Midbrain (tissue), 1 donor: ENCODE results near the gene HLA-DQB1.

ENCODE experiments used
- DNase-seq: peaks from one replicate; lab custom pipeline; 2025; lab: John Stamatoyannopoulos, UW

HLA-DQB1 gene

DNA sequence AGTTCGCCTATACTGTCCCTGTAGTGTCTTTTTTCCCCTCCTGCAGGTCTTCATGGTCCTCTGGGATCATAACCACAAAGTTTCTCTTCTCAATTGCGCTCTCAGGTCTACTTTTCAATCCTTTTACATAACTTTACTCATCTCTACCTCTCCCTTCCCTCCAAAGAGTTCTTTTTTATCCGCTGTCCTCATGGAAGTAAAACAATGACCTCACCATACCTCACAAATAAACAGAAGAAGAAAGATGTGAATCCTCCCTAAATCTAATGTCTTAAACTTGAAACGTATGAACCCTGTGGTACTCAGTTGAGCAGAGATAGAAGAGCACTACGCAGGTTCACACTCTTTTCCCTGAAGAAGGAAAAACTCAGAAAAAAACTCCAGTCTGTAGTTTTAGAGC lies 41.3 kb downstream of the HLA-DQB1 start:
- DNase-seq: no peak

DNA sequence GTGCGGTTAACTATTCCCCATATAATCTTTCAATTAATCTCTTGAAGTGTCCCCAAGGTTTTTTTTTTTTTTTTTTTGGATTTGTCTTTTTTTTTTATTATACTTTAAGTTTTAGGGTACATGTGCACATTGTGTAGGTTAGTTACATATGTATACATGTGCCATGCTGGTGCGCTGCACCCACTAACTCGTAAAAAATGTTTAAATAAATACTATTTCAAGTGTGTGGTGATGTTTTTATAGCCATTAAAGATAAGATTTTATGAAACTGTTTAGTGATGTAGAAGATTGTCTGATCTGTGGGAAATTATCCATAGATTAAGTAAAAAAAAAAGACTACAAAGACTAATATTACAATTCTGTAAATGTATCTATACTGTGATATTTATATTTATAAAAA lies 41.9 kb downstream of the HLA-DQB1 start:
- no peak for DNase-seq

DNA sequence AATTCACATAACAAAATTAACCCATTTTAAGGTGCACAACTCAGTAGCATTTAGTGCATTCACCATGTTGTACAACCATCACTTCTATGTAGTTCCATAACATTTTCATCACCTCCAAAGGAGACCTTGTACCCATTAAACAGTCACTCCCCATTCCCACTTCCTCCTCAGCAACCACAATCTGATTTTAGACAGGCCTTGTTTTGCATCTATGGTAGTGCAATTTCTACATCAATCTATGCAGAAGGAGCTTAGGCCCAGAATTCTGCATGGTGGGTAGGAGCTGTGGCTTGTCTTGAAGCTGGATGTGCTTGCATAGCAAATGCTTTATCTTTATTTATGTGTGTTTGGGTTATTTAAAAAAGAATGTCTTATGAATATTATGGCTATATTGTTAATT lies 42.8 kb downstream of the HLA-DQB1 start:
- no peak for DNase-seq

DNA sequence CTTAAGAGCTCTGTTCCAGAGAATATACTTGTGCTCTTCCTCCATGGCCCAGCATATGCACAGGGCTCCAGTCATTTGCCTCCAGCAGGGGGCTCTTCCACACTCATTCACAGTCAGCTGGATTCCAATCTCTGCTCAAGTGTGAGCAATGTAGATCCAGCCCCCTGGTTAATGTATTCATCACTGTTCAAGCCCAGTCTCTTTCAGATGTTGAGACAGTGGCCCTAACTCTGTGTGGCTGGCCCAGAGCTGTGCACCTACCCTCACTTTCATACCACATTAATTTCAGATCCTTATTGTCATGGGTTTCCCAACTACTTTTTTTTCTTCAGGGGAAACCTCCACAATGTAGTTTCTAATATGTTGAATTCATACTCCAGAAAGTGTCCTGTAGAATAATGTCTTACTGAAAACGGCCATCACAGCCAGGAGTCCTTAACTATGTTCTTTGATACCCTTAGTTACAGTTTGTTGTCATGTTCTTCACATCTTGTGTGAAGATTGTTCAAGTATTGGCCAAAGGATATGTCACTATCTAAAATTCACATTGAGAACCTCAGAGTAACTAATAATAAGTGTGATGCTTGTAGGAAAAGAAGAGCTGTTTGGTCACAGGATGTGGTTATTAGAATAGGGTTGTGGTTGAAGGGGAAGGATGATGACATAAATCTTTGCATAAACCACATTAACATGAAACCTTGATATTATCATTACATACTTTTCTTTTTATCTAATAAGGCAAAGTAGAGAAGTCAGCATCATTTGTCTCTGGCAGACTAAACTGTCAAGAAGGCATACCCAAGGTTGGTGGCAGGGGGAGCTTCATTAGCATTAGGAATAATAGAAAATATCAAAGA lies 43.7 kb downstream of the HLA-DQB1 start:
- peak; percentile 20 for DNase-seq

DNA sequence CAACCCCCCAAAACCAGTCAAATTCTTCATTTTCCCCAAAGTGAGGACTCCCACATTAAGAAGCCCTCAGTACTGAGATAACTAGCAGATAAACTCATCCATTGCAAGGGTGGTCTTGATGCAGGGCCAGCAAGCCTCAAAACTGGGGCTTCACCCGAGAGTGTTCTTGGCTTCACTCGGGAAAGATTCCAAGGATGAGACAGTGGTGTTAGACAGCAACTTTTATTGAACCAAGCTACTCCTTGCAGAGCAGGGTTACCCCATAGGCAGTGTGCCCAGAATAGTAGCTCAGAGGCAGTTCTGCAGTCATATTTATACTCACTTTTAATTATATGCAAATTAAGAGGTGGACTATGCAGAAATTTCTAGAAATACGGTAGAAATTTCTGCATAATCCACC lies 45.1 kb downstream of the HLA-DQB1 start:
- no peak for DNase-seq

DNA sequence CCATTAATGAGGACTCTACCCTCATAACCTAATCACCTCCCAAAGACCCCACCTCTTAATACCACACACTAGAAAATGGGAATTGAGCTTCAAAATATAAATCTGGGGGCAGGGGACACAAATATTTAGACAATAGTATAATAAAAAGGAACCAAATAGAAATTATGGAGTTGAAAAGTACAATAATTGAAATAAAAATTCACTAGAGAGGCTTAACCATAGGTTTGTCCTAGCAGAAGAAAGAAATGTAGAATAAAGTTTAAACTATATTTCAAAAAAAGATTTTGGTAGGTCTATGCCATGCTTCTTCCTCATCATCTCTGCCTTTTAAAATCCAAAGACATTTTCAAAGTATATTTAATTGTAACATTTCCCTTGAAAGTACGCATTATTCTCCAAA lies 48.7 kb downstream of the HLA-DQB1 start:
- no peak for DNase-seq

DNA sequence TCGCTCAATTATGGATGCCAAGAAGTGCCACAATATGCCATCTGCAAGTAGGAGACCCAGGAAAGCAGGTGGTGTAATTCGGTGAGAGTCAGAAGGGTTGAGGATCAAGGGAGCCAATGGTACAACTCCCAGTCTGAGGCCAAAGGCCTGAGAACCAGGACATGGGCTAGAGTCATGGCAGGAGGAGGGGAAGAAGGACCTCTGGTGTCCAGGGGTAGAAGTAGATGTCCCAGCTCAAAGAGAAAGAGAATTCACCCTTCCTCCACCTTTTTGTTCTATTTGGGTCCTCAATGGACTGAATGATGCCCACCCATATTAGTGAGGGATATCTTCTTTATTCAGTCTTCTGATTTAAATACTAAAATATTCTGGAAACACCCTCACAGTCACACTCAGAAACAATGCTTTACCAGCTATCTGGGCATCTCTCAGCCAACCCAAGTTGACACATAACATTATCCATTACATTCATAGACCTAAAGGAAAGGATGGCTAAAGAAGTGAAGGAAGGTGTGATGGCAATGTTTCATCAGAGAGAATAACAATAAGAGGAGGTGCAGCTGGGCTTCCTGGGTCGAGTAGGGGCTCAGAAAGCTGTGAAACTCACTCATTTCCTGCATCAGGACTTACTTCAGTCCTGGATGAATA lies 50.4 kb downstream of the HLA-DQB1 start:
- DNase-seq: no peak

DNA sequence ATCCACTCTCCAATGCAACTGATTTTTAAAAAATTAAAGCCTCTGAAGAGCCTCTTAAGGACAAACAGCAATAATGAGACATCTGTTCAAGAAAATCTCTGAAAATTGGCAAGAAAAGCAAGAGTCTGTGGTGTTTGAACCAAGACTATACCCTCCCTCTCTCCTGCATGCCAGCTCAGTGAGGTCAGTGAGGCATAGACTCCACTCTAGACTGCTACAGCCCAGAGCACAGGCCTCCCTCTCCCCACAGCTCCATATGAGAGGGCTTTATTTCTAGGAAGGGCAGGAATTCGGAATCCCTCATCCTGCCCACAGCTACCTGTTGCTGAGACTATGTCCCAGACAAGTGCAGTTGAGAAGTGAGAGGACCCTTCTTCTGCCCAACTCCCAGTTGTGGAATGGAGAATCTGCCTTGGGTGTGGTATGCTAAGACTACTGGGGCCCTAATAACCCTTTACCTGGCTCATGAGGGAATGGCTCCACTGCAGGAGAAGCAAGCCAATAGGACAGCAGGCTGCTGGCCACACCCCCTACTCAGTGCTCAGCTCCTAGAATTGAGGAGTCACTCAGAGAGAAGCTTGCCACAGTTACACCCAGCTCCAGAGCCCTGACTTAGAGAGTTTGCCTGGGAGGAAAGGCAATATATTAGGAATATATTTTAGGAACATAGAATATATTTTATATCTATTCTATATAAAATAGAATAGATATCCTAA lies 51.9 kb downstream of the HLA-DQB1 start:
- no peak for DNase-seq

DNA sequence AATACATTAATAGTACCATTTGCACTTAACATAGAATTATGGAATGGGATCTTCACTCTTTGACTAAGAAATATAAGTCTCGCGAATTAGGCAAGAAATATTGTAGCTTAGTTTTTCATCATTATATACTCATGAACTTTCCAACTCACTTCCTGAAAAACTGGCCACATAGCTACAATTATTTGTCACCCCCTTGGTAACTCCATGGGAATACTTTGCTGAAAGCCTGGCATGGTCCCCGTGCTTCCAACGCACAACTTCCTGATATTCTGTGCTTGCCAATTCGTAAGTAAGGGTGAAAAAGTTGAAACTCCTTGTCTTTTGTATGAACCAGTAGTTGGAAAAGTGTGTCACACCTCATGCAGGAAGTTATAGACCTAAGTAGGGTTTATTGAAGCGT lies 53.0 kb downstream of the HLA-DQB1 start:
- DNase-seq: no peak

DNA sequence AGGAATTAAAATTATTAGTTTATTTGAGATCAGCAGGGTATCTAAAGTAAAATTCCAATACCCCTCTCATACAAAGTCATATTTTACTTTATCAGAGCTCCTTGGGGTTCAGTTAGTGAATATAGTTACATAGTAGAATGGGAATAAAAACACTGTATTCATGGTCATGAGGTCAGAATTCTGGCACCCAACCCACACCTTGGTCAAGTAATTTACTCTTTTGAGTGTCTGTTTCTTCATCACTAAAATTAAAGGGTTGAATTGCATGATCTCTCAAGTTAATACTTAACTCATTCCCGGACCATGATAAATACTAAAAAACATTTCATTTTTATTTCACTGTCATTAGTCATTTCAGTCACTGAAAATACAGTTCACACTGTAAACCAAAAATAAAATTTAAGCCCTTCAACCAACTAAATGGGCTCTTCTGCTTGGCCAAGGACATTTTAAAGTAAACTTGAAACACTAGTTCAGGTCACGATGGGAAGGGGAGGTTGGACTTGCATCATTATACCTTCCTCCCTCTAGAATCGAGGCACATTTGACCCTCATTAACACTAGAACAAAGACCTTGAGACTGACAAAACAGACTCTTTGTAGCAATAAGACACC lies 55.7 kb downstream of the HLA-DQB1 start:
- DNase-seq: no peak

DNA sequence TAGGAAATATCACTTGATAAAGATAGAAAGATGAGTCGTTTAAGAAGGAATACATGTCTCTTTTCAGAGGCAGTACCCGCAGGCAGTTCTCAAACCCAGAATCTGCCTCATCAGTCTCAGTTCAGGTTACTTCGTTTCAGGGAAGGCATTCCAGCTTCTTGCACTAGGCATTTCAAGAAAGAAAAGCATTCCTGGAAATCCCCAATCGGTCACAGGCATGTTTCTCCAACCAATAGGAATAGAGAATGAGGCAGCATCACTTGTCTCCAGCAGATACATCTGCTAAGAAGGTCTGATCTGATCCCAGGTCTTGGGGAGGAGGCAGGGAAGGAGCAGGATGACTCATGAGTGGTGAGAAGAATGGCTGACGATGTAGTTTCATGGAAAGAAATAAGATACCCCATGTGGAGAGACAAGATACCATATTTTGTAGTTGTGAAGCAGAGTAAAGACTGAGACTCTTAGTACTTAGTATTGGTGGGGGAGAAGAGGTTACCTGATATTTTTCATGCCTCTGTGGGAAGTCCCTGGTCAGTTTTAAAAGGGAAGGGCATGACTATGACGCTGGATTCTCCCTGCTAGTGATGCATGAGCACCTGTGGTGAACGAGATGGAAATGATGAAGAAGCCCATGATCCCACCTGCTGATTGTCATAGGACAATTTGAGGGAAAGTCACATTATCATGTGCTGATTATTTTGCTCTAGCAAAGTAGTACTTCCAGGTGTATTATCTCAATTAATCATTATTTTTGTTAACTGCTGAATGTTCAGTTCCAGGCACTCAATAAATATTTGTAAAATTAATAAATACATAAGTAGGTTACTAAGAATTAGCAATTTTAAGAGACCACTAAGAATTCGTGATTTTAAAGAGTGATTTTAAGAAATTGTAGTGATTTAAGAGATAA lies 56.5 kb downstream of the HLA-DQB1 start:
- DNase-seq: peak; percentile 67
